BLaER1 (cell line): ENCODE results near the gene LMCD1.

ENCODE experiments used
- H3K27ac ChIP-seq: shearing (Covaris generic); formaldehyde crosslinking; 2 replicates; pipeline ENCODE4 v1.8.1; 2022
- H3K27me3 ChIP-seq: shearing (Covaris generic); formaldehyde crosslinking; 2 replicates; pipeline ENCODE4 v1.8.1; 2022
- H3K36me3 ChIP-seq: shearing (Covaris generic); formaldehyde crosslinking; 2 replicates; pipeline ENCODE4 v1.8.1; 2022
- H3K4me1 ChIP-seq: shearing (Covaris generic); formaldehyde crosslinking; 2 replicates; pipeline ENCODE4 v1.8.1; 2022
- H3K4me2 ChIP-seq: shearing (Covaris generic); formaldehyde crosslinking; 2 replicates; pipeline ENCODE4 v1.8.1; 2022
- H3K4me3 ChIP-seq: shearing (Covaris generic); formaldehyde crosslinking; 2 replicates; pipeline ENCODE4 v1.8.1; 2022
- H3K9ac ChIP-seq: shearing (Covaris generic); formaldehyde crosslinking; 2 replicates; pipeline ENCODE4 v1.8.1; 2022
- H3K9me3 ChIP-seq: shearing (Covaris generic); formaldehyde crosslinking; 2 replicates; pipeline ENCODE4 v1.8.1; 2022
- H4K20me1 ChIP-seq: shearing (Covaris generic); formaldehyde crosslinking; 2 replicates; pipeline ENCODE4 v1.8.1; 2022
- Cebpa-rat ChIP-seq: shearing (Covaris generic); IDR thresholded peaks from 2 replicates; pipeline ENCODE4 v1.8.1; 2022

LMCD1 gene

GRCh38 chr3:8529738-8530525, 28.3 kb downstream of the LMCD1 start:
- Histone ChIP-seq H3K27me3 (no peaks in the 10 kb centered on the region), H3K4me2 (peak overlapping the region; percentile 57), H3K9me3 (no peaks in the 10 kb centered on the region), H3K36me3 (no peaks in the 10 kb centered on the region), H3K4me3 (no peak overlapping the region), H4K20me1 (no peaks in the 10 kb centered on the region), H3K27ac (0 out of 2 replicates have a peak overlapping the region, but pooled peaks have one; percentile 2), H3K4me1 (peaks cover 35% of the 10 kb centered on the region), H3K9ac (no peak overlapping the region)
- no peak for TF ChIP-seq Cebpa-rat

- Histone ChIP-seq H3K4me1 (peaks cover 29% of the 10 kb centered on the region), H3K27me3 (no peaks in the 10 kb centered on the region), H3K9ac (no peak overlapping the region), H3K36me3 (no peaks in the 10 kb centered on the region), H3K9me3 (no peaks in the 10 kb centered on the region), H3K4me3 (no peak overlapping the region), H4K20me1 (no peaks in the 10 kb centered on the region), H3K27ac (no peak overlapping the region), H3K4me2 (peak overlapping the region; percentile 57)
- no peak for TF ChIP-seq Cebpa-rat
These were observed 29.0 kb downstream of the LMCD1 start for GRCh38 chr3:8530581-8530980.

GRCh38 chr3:8532251-8532871, 30.7 kb downstream of the LMCD1 start:
- H3K4me1 ChIP-seq, result peaks cover 29% of the 10 kb centered on the region
- no peak overlapping the region for H3K4me2 ChIP-seq
- H4K20me1 ChIP-seq, result no peaks in the 10 kb centered on the region
- H3K9me3 ChIP-seq, result peaks cover 5% of the 10 kb centered on the region
- TF ChIP-seq Cebpa-rat, result no peak
- H3K27ac ChIP-seq, result no peak overlapping the region
- no peak overlapping the region for H3K9ac ChIP-seq
- H3K4me3 ChIP-seq, result no peak overlapping the region
- no peaks in the 10 kb centered on the region for H3K27me3 ChIP-seq
- H3K36me3 ChIP-seq, result no peaks in the 10 kb centered on the region

- H3K4me2 ChIP-seq, result no peak overlapping the region
- H3K9ac ChIP-seq, result no peak overlapping the region
- H3K9me3 ChIP-seq, result peaks cover 8% of the 10 kb centered on the region
- H3K27me3 ChIP-seq, result no peaks in the 10 kb centered on the region
- H3K27ac ChIP-seq, result no peak overlapping the region
- H3K36me3 ChIP-seq, result no peaks in the 10 kb centered on the region
- TF ChIP-seq Cebpa-rat, result no peak
- H4K20me1 ChIP-seq, result no peaks in the 10 kb centered on the region
- H3K4me3 ChIP-seq, result no peak overlapping the region
- H3K4me1 ChIP-seq, result peaks cover 14% of the 10 kb centered on the region
These were observed 34.8 kb downstream of the LMCD1 start for GRCh38 chr3:8536096-8537056.

GRCh38 chr3:8537440-8537839, 35.8 kb downstream of the LMCD1 start:
- Histone ChIP-seq H3K27me3 (no peaks in the 10 kb centered on the region), H3K9ac (no peak overlapping the region), H3K4me1 (peaks cover 14% of the 10 kb centered on the region), H3K4me2 (no peak overlapping the region), H4K20me1 (no peaks in the 10 kb centered on the region), H3K27ac (no peak overlapping the region), H3K36me3 (no peaks in the 10 kb centered on the region), H3K9me3 (peaks cover 8% of the 10 kb centered on the region), H3K4me3 (no peak overlapping the region)
- no peak for TF ChIP-seq Cebpa-rat

GRCh38 chr3:8538223-8538622, 36.6 kb downstream of the LMCD1 start:
- H3K36me3 ChIP-seq, result no peaks in the 10 kb centered on the region
- no peaks in the 10 kb centered on the region for H4K20me1 ChIP-seq
- H3K9me3 ChIP-seq, result peaks cover 8% of the 10 kb centered on the region
- TF ChIP-seq Cebpa-rat, result no peak
- no peak overlapping the region for H3K9ac ChIP-seq
- no peak overlapping the region for H3K27ac ChIP-seq
- peaks cover 14% of the 10 kb centered on the region for H3K4me1 ChIP-seq
- H3K4me3 ChIP-seq, result no peak overlapping the region
- no peak overlapping the region for H3K4me2 ChIP-seq
- H3K27me3 ChIP-seq, result no peaks in the 10 kb centered on the region

GRCh38 chr3:8538913-8539312, 37.3 kb downstream of the LMCD1 start:
- H3K4me3 ChIP-seq, result no peak overlapping the region
- no peak overlapping the region for H3K9ac ChIP-seq
- peaks cover 8% of the 10 kb centered on the region for H3K9me3 ChIP-seq
- H3K27ac ChIP-seq, result no peak overlapping the region
- no peak for TF ChIP-seq Cebpa-rat
- H3K4me2 ChIP-seq, result peak overlapping the region; percentile 11; the same call in 1 of the 2 replicates
- H4K20me1 ChIP-seq, result no peaks in the 10 kb centered on the region
- H3K27me3 ChIP-seq, result no peaks in the 10 kb centered on the region
- no peaks in the 10 kb centered on the region for H3K36me3 ChIP-seq
- peaks cover 14% of the 10 kb centered on the region for H3K4me1 ChIP-seq

GRCh38 chr3:8539419-8539818, 37.8 kb downstream of the LMCD1 start:
- no peaks in the 10 kb centered on the region for H4K20me1 ChIP-seq
- H3K36me3 ChIP-seq, result no peaks in the 10 kb centered on the region
- peaks cover 8% of the 10 kb centered on the region for H3K9me3 ChIP-seq
- peaks cover 14% of the 10 kb centered on the region for H3K4me1 ChIP-seq
- no peak overlapping the region for H3K27ac ChIP-seq
- peak overlapping the region; percentile 11; the same call in 1 of the 2 replicates for H3K4me2 ChIP-seq
- H3K4me3 ChIP-seq, result no peak overlapping the region
- H3K27me3 ChIP-seq, result no peaks in the 10 kb centered on the region
- no peak overlapping the region for H3K9ac ChIP-seq
- no peak for TF ChIP-seq Cebpa-rat

GRCh38 chr3:8540456-8540855, 38.8 kb downstream of the LMCD1 start:
- no peaks in the 10 kb centered on the region for H3K36me3 ChIP-seq

More at GRCh38 chr3:8540456-8540855, 38.8 kb downstream of the LMCD1 start:
- Histone ChIP-seq H3K9ac (no peak overlapping the region), H4K20me1 (no peaks in the 10 kb centered on the region), H3K27me3 (no peaks in the 10 kb centered on the region), H3K9me3 (peaks cover 8% of the 10 kb centered on the region), H3K4me1 (peaks cover 14% of the 10 kb centered on the region), H3K4me3 (no peak overlapping the region), H3K4me2 (no peak overlapping the region), H3K27ac (no peak overlapping the region)
- TF ChIP-seq Cebpa-rat, result no peak
